Hepatocyte (in vitro differentiated cells): ENCODE measurements around the gene TH. TPM values are rescaled to one million over a fixed set of nuclear protein-coding genes. Genes with fewer than 3 reads are reported as not detected.
A peak's percentile ranks its signal among the peaks of the same experiment; 100 is the strongest.

ENCODE experiments used
- DNase-seq: peaks from one replicate; pipeline ENCODE4 v3.0.0-alpha.2; 2016; ENCODE audit warnings: low spot score
- H2AFZ ChIP-seq: fragments of 200-600 bp; sonication (generic); 2 replicates; pipeline ENCODE4 v1.6.0; 2016; ENCODE audit warnings: antibody characterized with exemption, mild to moderate bottlenecking
- H3K27ac ChIP-seq: fragments of 200-600 bp; sonication (generic); 2 replicates; pipeline ENCODE4 v1.5.1; 2016; ENCODE audit warnings: mild to moderate bottlenecking
- H3K27me3 ChIP-seq: fragments of 200-600 bp; sonication (generic); 2 replicates; pipeline ENCODE4 v1.6.1; 2016
- H3K36me3 ChIP-seq: fragments of 200-600 bp; sonication (generic); replicated peaks from 2 replicates; pipeline ENCODE4 v1.5.1; 2016; ENCODE audit warnings: low read depth; ENCODE audit not compliant: insufficient read depth
- H3K4me1 ChIP-seq: fragments of 200-600 bp; sonication (generic); 2 replicates; pipeline ENCODE4 v1.5.1; 2016; ENCODE audit warnings: mild to moderate bottlenecking, moderate library complexity; ENCODE audit not compliant: insufficient read depth
- H3K4me2 ChIP-seq: fragments of 200-600 bp; sonication (generic); 2 replicates; pipeline ENCODE4 v1.6.0; 2016
- H3K4me3 ChIP-seq: fragments of 200-600 bp; sonication (generic); 2 replicates; pipeline ENCODE4 v1.5.1; 2016; ENCODE audit warnings: mild to moderate bottlenecking
- H3K79me2 ChIP-seq: fragments of 200-600 bp; sonication (generic); 2 replicates; pipeline ENCODE4 v1.6.0; 2017; ENCODE audit warnings: mild to moderate bottlenecking
- H3K9me2 ChIP-seq: fragments of 200-600 bp; sonication (generic); replicated peaks from 2 replicates; pipeline ENCODE4 v1.6.0; 2017; ENCODE audit warnings: mild to moderate bottlenecking; ENCODE audit not compliant: insufficient read depth
- H3K9me3 ChIP-seq: fragments of 200-600 bp; sonication (generic); 2 replicates; pipeline ENCODE4 v1.5.1; 2016; ENCODE audit warnings: low read depth, mild to moderate bottlenecking
- H4K20me1 ChIP-seq: fragments of 200-600 bp; sonication (generic); 2 replicates; pipeline ENCODE4 v1.6.0; 2016; ENCODE audit warnings: mild to moderate bottlenecking; ENCODE audit not compliant: insufficient read depth, poor library complexity, severe bottlenecking
- EZH2 ChIP-seq: fragments of 200-600 bp; sonication (generic); IDR thresholded peaks from 2 replicates; pipeline ENCODE4 v1.6.1; 2016; ENCODE audit warnings: antibody characterized with exemption, mild to moderate bottlenecking, borderline replicate concordance
- EZH2phosphoT487 ChIP-seq: fragments of 200-600 bp; sonication (generic); IDR thresholded peaks from one replicate; pipeline ENCODE4 v1.6.1; 2018; ENCODE audit warnings: antibody characterized with exemption, mild to moderate bottlenecking, low read depth, moderate library complexity; ENCODE audit not compliant: unreplicated experiment, severe bottlenecking
- WGBS: methylation state at CpG from one replicate; pipeline ENCODE4 v1.1.6; 2016; ENCODE audit warnings: low lambda C conversion rate; ENCODE audit errors: missing lambda C conversion rate; 5-methylcytosine and 5-hydroxymethylcytosine counted together
- polyA plus RNA-seq: library from polyadenylated mRNA; unstranded; fragments of >200 nt; fragmentation: Nextera tagmentation; extraction: Ambion mirVana; gene quantifications from 2 replicates; pipeline ENCODE4 v1.2.1, GENCODE V29; 2016
- total RNA-seq: library from RNA; depleted of rRNA; stranded (reverse); fragments of >200 nt; gene quantifications from 2 replicates; pipeline ENCODE4 v1.2.3, GENCODE V29; 2014
- TF ChIP-seq, protein P1 (sequence below): fragments of 200-600 bp; sonication (generic); IDR thresholded peaks from 2 replicates; pipeline ENCODE4 v1.5.1; 2016; ENCODE audit warnings: antibody characterized with exemption, mild to moderate bottlenecking; ENCODE audit not compliant: poor library complexity

Gene TH
- total and polyA plus RNA-seq, 2 experiments from 2014 or later: 2.6 to 15.3 TPM

DNA sequence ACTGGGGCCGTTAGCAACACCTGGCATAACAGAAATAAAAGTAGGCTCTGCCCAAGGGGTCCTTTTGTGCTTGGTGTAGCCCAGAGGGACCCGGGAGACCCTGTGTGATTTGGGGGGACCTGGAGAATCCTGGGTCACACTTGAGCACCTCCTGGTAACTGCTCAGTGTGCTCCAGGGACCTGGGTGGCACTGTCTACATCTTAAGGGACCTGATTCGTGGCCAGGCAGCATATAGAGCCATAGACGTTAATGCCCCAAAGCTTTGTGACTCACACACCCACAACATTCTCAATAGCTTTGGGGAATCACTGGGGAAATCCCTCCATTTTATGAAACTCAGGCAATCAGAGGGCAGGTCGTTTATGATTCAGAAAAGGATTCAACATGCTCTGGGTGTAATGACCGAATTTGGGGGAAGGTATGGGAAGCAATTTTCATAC lies 28.8 kb downstream of the TH start:
- Histone ChIP-seq H4K20me1 (peaks cover 9% of the 10 kb centered on the region), H3K27ac (peak overlapping the region; percentile 92), H3K4me3 (peak overlapping the region; percentile 3), H3K9me2 (no peaks in the 10 kb centered on the region), H2AFZ (no peak overlapping the region), H3K4me2 (peak overlapping the region; percentile 92), H3K9me3 (no peaks in the 10 kb centered on the region), H3K79me2 (peaks cover 83% of the 10 kb centered on the region), H3K27me3 (peaks cover 58% of the 10 kb centered on the region), H3K36me3 (no peaks in the 10 kb centered on the region), H3K4me1 (peaks cover 21% of the 10 kb centered on the region)
- TF ChIP-seq EZH2phosphoT487: no peak
- no peak for TF ChIP-seq EZH2
- TF ChIP-seq, protein P1, sequence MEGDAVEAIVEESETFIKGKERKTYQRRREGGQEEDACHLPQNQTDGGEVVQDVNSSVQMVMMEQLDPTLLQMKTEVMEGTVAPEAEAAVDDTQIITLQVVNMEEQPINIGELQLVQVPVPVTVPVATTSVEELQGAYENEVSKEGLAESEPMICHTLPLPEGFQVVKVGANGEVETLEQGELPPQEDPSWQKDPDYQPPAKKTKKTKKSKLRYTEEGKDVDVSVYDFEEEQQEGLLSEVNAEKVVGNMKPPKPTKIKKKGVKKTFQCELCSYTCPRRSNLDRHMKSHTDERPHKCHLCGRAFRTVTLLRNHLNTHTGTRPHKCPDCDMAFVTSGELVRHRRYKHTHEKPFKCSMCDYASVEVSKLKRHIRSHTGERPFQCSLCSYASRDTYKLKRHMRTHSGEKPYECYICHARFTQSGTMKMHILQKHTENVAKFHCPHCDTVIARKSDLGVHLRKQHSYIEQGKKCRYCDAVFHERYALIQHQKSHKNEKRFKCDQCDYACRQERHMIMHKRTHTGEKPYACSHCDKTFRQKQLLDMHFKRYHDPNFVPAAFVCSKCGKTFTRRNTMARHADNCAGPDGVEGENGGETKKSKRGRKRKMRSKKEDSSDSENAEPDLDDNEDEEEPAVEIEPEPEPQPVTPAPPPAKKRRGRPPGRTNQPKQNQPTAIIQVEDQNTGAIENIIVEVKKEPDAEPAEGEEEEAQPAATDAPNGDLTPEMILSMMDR: no peak
- DNase-seq: no peak
- WGBS: 29% methylated on average over 6 of the region's 6 CpGs

DNA sequence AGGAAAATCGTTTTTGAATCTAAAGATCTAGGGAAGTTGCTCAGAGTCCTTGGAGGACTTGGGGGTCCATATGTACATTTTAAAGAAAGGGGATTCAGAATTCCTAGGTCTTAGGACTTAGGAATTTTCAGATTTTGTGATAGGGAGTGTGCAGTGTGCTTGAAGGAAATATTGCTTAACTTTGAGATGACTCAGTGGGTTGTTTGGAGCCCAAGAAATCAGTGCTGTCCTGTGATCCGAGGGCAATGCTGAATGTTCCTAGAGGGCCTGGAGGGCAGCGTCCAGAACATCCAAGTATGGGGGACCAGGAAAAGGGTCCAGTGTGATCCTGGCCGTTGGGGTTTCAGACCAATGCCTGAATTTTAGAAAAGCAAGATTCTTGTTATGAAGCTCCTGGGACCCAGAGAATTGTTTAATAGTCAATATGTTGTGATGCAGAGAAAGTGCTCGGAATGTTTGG lies 29.3 kb downstream of the TH start:
- TF ChIP-seq, protein P1: no peak
- TF ChIP-seq EZH2: peak; percentile 25
- DNase-seq: no peak
- Histone ChIP-seq H3K4me3 (peak overlapping the region; percentile 3), H3K79me2 (peaks cover 84% of the 10 kb centered on the region), H3K36me3 (no peaks in the 10 kb centered on the region), H2AFZ (no peak overlapping the region), H3K27me3 (peaks cover 58% of the 10 kb centered on the region), H3K4me2 (peak overlapping the region; percentile 92), H3K9me3 (no peaks in the 10 kb centered on the region), H3K4me1 (peaks cover 21% of the 10 kb centered on the region), H3K9me2 (no peaks in the 10 kb centered on the region), H3K27ac (peak overlapping the region; percentile 92), H4K20me1 (peaks cover 13% of the 10 kb centered on the region)
- 32% methylated on average over 5 of the region's 5 CpGs for WGBS

DNA sequence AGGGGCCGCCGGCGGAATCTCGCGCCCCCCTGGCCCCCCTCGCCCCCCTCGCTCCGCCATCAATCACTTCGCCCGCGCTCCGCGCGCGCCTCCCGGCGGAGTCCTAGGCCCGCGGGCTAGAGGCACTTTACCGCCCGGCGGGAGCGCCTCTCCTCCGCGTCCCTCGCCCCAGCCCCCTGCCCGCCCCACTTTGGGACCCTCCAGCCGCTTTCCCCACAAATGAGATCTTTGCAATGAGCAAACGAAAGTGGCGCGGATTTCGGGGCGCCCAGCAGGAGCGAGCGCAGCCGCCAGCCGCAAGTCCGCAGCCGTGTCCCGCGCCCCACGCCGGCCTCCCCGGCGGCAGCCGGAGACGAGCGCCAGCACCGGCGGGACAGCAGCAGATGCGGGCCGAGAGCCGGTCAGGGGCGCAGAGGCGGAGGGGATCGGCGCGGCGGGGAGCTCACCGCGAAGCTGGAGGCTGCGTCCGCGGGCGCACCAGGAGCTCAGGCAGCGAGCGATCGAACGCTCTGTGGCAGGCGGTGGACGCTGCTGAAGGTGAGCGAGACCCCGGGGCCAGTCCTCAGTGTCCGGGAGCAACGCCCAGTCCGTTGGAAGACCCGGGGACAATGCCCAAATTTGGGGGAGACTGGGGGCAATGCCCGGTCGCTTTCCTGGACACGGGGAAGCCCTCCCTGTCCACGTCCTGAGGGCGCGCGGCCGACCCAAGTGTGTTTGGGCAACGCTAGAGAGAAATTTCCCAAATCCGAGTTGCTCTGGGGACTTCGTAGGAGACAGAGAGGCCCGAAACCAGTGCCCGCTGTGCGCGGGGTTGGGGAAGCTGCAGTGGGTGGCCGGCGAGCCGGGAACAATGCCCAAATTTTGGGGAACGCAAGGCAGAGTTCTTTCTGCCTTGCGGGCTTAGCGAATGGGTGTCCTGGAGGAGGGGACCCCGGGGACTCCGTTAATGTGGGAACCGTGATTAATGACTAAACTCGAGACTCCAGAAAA lies 30.9 kb downstream of the TH start:
- H3K4me3 ChIP-seq: peak overlapping the region; percentile 75
- peak; percentile 53 for DNase-seq
- peak overlapping the region; percentile 92 for H3K4me2 ChIP-seq

More for the DNA sequence above, 30.9 kb downstream of the TH start:
- Histone ChIP-seq H2AFZ (no peak overlapping the region), H3K9me3 (no peaks in the 10 kb centered on the region), H3K36me3 (no peaks in the 10 kb centered on the region), H3K27me3 (peaks cover 52% of the 10 kb centered on the region), H3K9me2 (no peaks in the 10 kb centered on the region), H3K79me2 (peaks cover 91% of the 10 kb centered on the region), H4K20me1 (peaks cover 29% of the 10 kb centered on the region), H3K27ac (peak overlapping the region; percentile 92), H3K4me1 (peaks cover 21% of the 10 kb centered on the region)
- 5% methylated on average over 85 of the region's 102 CpGs for WGBS
- TF ChIP-seq, protein P1: peak; percentile 26
- TF ChIP-seq EZH2phosphoT487: no peak
- peak; percentile 80 for TF ChIP-seq EZH2
